Fibroblast of pulmonary artery (primary cell): ENCODE data around the gene PUDP.

Source experiments
- DNase-seq: peaks from one replicate; pipeline ENCODE4 v3.0.0-alpha.2; 2010; ENCODE audit warnings: low read depth
- H3K4me3 ChIP-seq: replicated peaks from 2 replicates; pipeline ENCODE4 v1.5.1; 2011; ENCODE audit warnings: low read depth, mild to moderate bottlenecking, control low read depth, low read length, moderate library complexity
- TF ChIP-seq, protein P1 (sequence below): IDR thresholded peaks from 2 replicates; pipeline ENCODE4 v1.5.1; 2011; ENCODE audit warnings: mild to moderate bottlenecking, control low read depth, low read length, inconsistent platforms; ENCODE audit errors: missing control alignments

Gene PUDP

DNA sequence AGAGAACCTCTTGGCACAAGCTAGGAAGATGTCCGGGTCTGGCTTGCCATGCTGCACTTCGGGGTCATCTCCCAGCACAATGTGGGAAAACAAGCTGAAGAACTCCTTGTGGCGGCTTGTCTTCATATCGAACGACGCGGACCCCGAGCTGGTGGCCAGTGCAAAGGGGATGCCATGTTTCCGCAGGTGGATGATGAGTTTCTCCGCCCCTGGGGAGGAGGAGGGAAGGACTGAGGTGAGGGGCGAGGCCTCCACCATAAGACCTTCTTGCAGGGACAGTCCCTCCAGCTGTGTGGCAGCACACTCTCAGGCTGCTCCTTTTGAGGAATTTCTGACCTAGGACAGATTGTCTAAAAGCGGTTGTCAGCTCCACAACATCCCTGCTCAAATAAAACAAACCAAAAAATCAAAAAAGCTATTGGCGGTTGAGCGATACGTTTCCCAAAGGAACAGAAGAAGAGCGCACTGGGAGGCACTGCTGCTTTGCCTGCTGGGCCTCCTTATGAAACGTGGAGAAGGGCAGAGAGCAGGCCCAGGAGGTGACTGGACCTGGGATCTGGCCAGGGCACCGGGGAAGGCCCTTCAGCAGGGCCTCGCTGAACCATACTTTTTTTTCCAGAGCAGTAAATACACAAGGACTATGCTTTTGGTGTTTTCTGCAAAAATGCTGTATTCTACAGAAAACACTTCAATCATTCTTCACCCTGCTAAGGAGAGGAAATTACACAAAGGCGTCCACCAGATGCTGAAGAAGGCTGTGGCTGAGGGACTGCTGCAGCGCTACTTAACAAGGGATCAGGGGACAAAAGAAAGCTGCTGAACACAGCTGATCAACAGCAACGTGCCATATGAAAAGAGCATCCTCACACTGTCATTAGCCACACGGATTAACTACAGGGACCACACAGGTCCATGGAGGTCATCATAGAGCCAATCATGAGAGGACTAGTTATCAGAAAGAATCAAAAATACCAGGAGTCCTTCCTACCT lies 70.4 kb downstream of the PUDP start:
- no peak overlapping the region for H3K4me3 ChIP-seq
- DNase-seq, result no peak
- TF ChIP-seq, protein P1, sequence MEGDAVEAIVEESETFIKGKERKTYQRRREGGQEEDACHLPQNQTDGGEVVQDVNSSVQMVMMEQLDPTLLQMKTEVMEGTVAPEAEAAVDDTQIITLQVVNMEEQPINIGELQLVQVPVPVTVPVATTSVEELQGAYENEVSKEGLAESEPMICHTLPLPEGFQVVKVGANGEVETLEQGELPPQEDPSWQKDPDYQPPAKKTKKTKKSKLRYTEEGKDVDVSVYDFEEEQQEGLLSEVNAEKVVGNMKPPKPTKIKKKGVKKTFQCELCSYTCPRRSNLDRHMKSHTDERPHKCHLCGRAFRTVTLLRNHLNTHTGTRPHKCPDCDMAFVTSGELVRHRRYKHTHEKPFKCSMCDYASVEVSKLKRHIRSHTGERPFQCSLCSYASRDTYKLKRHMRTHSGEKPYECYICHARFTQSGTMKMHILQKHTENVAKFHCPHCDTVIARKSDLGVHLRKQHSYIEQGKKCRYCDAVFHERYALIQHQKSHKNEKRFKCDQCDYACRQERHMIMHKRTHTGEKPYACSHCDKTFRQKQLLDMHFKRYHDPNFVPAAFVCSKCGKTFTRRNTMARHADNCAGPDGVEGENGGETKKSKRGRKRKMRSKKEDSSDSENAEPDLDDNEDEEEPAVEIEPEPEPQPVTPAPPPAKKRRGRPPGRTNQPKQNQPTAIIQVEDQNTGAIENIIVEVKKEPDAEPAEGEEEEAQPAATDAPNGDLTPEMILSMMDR, result no peak

DNA sequence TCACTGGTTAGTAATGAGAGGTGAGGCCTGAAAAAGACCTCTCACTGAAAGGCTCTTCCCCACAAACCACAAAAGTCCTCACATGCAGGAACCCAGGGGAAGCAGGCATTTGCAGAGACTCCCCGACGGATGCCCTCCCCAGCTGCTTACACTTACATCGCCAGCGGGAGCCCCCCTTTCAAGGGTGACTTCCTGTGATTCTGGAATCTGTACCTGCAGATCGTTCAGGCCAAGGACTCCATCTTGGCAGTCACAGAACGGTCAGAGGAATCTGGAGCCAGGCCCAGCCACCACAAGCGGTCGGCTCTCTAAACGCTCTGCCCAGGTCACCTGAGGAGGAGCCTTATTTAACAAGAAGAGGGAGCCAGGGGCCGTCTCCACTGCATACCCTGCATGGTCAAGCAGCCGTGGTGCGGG lies 71.7 kb downstream of the PUDP start:
- TF ChIP-seq, protein P1, result no peak
- no peak for DNase-seq
- no peak overlapping the region for H3K4me3 ChIP-seq

DNA sequence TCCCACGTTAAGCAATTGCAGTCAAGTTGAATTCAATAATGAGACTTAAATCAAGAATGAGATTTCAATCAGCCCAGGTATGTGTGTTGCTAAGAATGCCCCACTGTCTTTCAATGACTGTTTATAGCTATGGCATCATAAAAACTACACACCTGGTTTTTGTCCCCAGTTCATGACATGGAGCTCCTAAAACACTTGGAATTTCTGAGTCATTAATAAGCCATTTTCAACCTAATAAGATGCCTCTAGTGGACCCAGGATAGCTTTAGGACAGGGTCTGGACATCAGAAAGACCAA lies 73.1 kb downstream of the PUDP start:
- TF ChIP-seq, protein P1, result no peak
- no peak for DNase-seq
- no peak overlapping the region for H3K4me3 ChIP-seq

DNA sequence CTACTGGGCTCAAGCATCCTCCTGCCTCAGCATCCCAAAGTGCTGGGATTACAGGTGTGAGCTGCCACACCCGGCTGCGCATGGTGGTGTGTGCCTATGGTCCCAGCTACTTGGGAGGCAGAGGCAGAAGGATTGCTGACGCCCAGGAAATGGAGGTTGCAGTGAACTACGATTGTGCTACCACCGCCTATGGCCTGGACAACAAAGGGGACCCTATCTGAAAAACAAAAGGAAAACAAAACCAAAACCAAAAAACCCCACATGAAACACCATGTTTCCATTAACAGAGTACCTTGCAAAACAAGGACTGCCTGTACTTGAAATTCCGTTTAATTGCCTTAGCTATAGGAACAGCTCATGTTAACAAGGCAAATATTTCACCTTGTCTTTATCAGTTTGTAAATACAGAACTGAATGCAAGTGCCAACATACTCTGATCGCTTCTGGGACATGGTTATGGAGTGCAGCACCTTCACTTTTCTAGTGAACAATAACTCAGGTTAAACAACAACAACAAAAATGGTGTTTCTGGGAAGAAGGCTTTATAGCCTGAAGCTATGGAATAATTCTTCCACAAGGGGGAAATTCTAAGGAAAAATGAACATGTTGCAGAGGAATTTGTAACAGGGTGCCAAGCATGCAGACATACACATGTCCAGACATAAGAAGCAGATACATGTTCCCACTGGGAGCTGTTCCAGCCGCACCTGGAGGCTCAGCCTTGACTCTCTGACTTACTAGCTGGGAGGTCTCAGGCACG lies 73.6 kb downstream of the PUDP start:
- TF ChIP-seq, protein P1, result no peak
- no peak overlapping the region for H3K4me3 ChIP-seq
- no peak for DNase-seq

DNA sequence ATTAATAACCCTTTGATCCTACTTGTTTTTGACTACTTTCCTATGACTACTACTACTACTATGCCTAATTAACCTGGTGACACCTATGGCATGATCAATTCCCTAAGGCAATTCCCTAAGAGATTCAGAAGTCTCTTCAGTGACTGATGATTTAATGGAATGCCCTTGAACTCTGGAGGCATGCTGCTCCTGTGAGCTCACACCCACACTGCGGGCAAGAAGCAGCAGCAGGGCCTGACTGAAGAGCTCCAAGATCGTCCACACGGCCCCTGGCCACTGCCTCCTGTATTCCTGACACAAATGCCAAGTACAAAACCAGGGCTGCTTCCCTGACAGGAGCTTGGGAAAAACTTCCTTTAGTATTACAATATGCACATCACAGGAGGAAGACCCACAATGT lies 74.6 kb downstream of the PUDP start:
- H3K4me3 ChIP-seq, result no peak overlapping the region
- TF ChIP-seq, protein P1, result no peak
- no peak for DNase-seq

DNA sequence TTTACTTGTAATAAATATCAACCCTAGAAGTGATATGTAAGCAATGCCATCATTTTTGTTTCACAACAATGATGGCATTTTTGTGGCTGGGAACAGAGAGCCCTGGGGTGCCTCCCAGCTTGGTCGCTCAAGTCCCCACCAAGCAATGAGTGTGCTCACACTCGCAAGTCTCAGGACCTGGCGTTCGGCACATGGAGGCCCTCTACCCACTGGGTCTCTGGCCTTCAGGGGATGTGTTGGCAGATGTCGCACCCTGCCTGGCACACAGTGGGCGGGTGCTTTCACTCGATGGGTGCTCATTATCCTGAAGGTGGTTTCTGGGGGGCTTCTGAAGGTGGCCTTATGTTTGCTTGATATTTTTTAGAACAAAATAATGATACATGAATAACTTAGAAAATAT lies 75.1 kb downstream of the PUDP start:
- H3K4me3 ChIP-seq, result no peak overlapping the region
- no peak for DNase-seq
- TF ChIP-seq, protein P1, result no peak

DNA sequence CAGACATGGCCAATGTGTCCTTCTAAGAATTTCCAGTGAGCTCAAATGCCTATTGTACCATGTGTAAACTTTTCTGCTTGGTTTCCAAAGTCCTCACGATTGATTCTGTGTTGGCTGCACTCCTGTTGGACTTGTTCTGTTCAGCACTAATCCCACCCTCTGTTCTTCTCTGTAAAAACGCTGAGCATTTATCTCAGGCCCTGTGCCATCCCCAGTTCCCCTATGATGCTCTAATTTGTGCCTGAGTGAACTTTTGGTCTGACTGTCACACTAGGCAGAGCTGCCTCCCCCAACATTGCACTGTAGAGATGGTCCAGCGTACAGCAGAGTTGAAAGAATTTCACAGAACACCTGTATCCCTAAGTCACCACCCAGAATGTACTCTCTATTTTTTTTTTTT lies 76.6 kb downstream of the PUDP start:
- no peak for DNase-seq
- TF ChIP-seq, protein P1, result no peak

More for the DNA sequence above, 76.6 kb downstream of the PUDP start:
- H3K4me3 ChIP-seq, result no peak overlapping the region
